ENCODE data around the gene CRYGS. TPM values are rescaled to one million over a fixed set of nuclear protein-coding genes. Genes with fewer than 3 reads are reported as not detected.

CRYGS gene
- total and polyA plus RNA-seq, 2 experiments from 2014 or later, result 2.0 to 2.9 TPM

GRCh38 chr3:186524616-186525015 is 19.6 kb downstream of the CRYGS start:
- Histone ChIP-seq H3F3A (replicated peaks; ENCODE audit: low read depth) (no peaks in the 10 kb centered on the region), H3K36me3 (ENCODE audit: insufficient read depth) (no peaks in the 10 kb centered on the region), H2AFZ (no peak overlapping the region), H3K27me3 (ENCODE audit: insufficient read depth) (no peaks in the 10 kb centered on the region), H3K4me1 (ENCODE audit: insufficient read depth) (peaks cover 11% of the 10 kb centered on the region; the same call in 1 of the 2 replicates), H4K20me1 (replicated peaks; ENCODE audit: insufficient read depth) (no peaks in the 10 kb centered on the region), H3K9me2 (ENCODE audit: insufficient read depth) (peaks cover 1% of the 10 kb centered on the region; the same call in 1 of the 2 replicates), H3K4me2 (no peak overlapping the region), H3K79me2 (replicated peaks; ENCODE audit: insufficient read depth) (no peaks in the 10 kb centered on the region), H3K27ac (ENCODE audit: low read depth) (no peak overlapping the region), H3K4me3 (no peak overlapping the region)
- DNase-seq (ENCODE audit: low spot score), result no peak
- H3K9me3 Mint-ChIP-seq, result no peaks in the 10 kb centered on the region
- H3K4me3 Mint-ChIP-seq, result no peak overlapping the region
- H3K36me3 Mint-ChIP-seq (ENCODE audit: low read depth), result no peaks in the 10 kb centered on the region
- peaks cover 7% of the 10 kb centered on the region for H3K4me1 Mint-ChIP-seq
- peaks cover 5% of the 10 kb centered on the region for H3K27me3 Mint-ChIP-seq (ENCODE audit: insufficient read depth, low read depth, poor library complexity)
- TF ChIP-seq CREB1 (CRISPR knock-in tag; IDR thresholded peaks at IDR 0.05; ENCODE audit: low read depth) (no peak), CTCF (conservative IDR thresholded peaks at IDR 0.05; ENCODE audit: low read depth in 2 of 2) (no peak), EZH2phosphoT487 (IDR thresholded peaks at IDR 0.05; ENCODE audit: unreplicated experiment) (no peak), POLR2AphosphoS5 (IDR thresholded peaks at IDR 0.05; ENCODE audit: low read depth) (no peak), ZNF114 (CRISPR knock-in tag; IDR thresholded peaks at IDR 0.05) (no peak), REST (IDR thresholded peaks at IDR 0.05; ENCODE audit: unreplicated experiment) (no peak)
- no peak overlapping the region for H3K27ac Mint-ChIP-seq
- ATAC-seq, result no peak

GRCh38 chr3:186523434-186523833 is 20.7 kb downstream of the CRYGS start:
- no peaks in the 10 kb centered on the region for H3K9me3 Mint-ChIP-seq
- peaks cover 5% of the 10 kb centered on the region for H3K27me3 Mint-ChIP-seq (ENCODE audit: insufficient read depth, low read depth, poor library complexity)
- Histone ChIP-seq H3K9me2 (ENCODE audit: insufficient read depth) (no peaks in the 10 kb centered on the region), H3K4me1 (ENCODE audit: insufficient read depth) (peaks cover 10% of the 10 kb centered on the region; the same call in 1 of the 2 replicates), H3K27ac (ENCODE audit: low read depth) (no peak overlapping the region), H3K36me3 (ENCODE audit: insufficient read depth) (no peaks in the 10 kb centered on the region), H4K20me1 (replicated peaks; ENCODE audit: insufficient read depth) (no peaks in the 10 kb centered on the region), H3K79me2 (replicated peaks; ENCODE audit: insufficient read depth) (no peaks in the 10 kb centered on the region), H3K4me3 (no peak overlapping the region), H2AFZ (peak overlapping the region; percentile 32; the same call in 1 of the 2 replicates), H3K27me3 (ENCODE audit: insufficient read depth) (no peaks in the 10 kb centered on the region), H3K4me2 (no peak overlapping the region), H3F3A (replicated peaks; ENCODE audit: low read depth) (no peaks in the 10 kb centered on the region)
- no peak overlapping the region for H3K4me3 Mint-ChIP-seq
- no peak overlapping the region for H3K27ac Mint-ChIP-seq
- no peaks in the 10 kb centered on the region for H3K36me3 Mint-ChIP-seq (ENCODE audit: low read depth)
- no peak for ATAC-seq
- no peak for DNase-seq (ENCODE audit: low spot score)
- H3K4me1 Mint-ChIP-seq, result peaks cover 7% of the 10 kb centered on the region; the same call in 2 of the 3 replicates
- TF ChIP-seq ZNF331 (CRISPR knock-in tag; IDR thresholded peaks at IDR 0.05; ENCODE audit: low read depth) (no peak), CREB1 (CRISPR knock-in tag; IDR thresholded peaks at IDR 0.05; ENCODE audit: low read depth) (no peak), POLR2AphosphoS5 (IDR thresholded peaks at IDR 0.05; ENCODE audit: low read depth) (no peak), EZH2phosphoT487 (IDR thresholded peaks at IDR 0.05; ENCODE audit: unreplicated experiment) (no peak), CTCF (conservative IDR thresholded peaks at IDR 0.05; ENCODE audit: low read depth in 2 of 2) (no peak), STAT1 (IDR thresholded peaks at IDR 0.05; ENCODE audit: unreplicated experiment) (no peak), EZH2 (IDR thresholded peaks at IDR 0.05; ENCODE audit: low read depth, unreplicated experiment) (no peak), REST (IDR thresholded peaks at IDR 0.05; ENCODE audit: unreplicated experiment) (no peak), JUNB (IDR thresholded peaks at IDR 0.05; ENCODE audit: unreplicated experiment) (no peak), ZNF114 (CRISPR knock-in tag; IDR thresholded peaks at IDR 0.05) (no peak)
- TF ChIP-seq, protein P1, sequence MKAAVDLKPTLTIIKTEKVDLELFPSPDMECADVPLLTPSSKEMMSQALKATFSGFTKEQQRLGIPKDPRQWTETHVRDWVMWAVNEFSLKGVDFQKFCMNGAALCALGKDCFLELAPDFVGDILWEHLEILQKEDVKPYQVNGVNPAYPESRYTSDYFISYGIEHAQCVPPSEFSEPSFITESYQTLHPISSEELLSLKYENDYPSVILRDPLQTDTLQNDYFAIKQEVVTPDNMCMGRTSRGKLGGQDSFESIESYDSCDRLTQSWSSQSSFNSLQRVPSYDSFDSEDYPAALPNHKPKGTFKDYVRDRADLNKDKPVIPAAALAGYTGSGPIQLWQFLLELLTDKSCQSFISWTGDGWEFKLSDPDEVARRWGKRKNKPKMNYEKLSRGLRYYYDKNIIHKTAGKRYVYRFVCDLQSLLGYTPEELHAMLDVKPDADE (IDR thresholded peaks at IDR 0.05), result no peak

All from GM23338 (cell line).